ENCODE results near the gene HELZ2. TPM values are rescaled to one million over a fixed set of nuclear protein-coding genes. Genes with fewer than 3 reads are reported as not detected.
A peak's percentile ranks its signal among the peaks of the same experiment; 100 is the strongest.

The HELZ2 gene
- total and polyA plus RNA-seq, 5 donors from 2014 or later = 5.8 to 124 (median 7.2) TPM

DNA sequence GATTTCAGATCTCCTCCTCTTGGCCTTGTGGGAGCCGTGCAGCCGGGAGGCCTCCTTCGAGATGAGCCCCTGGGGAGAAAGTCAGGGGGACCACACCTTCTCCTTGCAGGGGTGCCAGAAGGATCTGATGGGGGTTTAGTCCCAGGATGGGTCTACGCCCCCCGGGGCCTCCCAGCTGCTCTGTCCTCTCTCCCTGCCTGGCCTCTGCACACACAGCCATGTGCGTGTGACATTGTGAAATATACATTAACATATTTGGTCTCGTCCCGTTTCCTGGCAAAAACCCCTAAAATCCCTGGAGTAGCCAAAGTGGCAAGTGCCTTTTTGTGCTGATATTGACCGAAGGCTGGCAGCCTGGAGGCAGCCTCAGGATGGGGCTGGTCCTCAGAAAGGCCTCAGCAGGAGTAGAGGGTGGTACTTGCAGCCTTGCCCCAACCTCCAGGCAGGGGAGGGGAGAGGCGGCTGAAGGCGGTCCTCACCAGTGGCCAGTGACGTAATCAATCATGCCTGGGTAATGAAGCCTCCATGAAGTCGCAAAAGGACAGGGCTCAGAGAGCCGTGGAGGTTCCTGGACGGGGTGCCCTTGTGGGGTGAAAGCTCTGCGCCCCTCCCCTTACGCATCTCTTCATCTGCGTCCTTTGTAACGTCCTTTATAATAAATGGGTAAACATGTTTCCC, 5.1 kb upstream of the HELZ2 start:
- Histone ChIP-seq H3K27ac (ENCODE audit: insufficient read depth, low read length, poor library complexity, severe bottlenecking) (no peak overlapping the region), H3K9me3 (ENCODE audit: control insufficient read depth in 2 of 2, low read length in 2 of 2) (no peaks in the 10 kb centered on the region), H3K36me3 (ENCODE audit: control insufficient read depth, insufficient read depth, low read length) (no peaks in the 10 kb centered on the region), H3K27me3 (ENCODE audit: control insufficient read depth, insufficient read depth, low read length) (no peaks in the 10 kb centered on the region), H3K4me1 (ENCODE audit: control insufficient read depth, insufficient read depth, low read length, poor library complexity, severe bottlenecking) (peaks cover 12% of the 10 kb centered on the region), H3K4me3 (ENCODE audit: low read depth, low read length) (no peak overlapping the region)
- Mint-ChIP-seq H3K36me3 (no peaks in the 10 kb centered on the region), H3K27ac (no peak overlapping the region), H3K27me3 (peaks cover 10% of the 10 kb centered on the region), H3K9me3 (peaks cover 0 to 2% (median 0%) of the 10 kb centered on the region in 7 donors), H3K4me3 (peak overlapping the region in 1 of 4 donors; percentile 69), H3K4me1 (peaks cover 0 to 10% (median 4%) of the 10 kb centered on the region in 4 donors)
- DNase-seq (no peak), ATAC-seq (ENCODE audit: low read depth in 2 of 2) (no peak)

DNA sequence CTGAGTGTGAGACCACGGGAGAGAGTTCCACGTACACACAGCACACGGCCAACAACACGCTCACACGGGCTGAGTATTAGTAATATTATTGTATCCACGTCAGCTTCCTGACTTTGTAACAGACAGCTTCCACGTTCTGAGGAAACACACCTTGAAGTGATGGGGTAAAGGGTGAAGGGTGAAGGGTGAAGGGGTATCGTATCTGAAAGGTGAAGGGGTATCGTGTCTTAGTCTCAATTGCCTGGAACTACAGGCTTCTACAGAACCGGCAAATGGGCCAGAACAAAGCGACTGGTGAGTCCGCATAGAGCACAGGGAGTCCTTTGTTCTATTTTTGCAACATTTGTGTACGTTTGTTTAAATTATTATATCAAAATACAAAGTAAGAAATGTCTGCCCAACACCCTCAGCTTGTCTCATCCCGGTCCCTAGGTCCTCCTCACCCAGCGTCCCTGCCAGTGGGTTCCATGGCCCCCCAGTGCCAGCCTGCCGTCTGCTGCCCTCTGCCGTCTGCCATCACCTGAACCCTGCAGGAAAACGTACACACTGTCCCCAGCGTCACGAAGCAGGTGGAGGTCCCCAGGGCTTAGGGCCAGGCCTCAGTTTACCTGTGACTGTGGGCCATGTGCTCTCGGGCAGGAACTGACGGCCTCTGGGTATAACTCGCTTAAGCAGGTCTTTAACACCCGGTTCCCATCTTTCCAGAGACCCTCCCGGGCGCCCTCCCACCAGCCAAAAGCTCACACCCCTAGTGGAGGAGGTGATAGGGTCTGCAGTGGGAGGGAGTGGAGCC, 4.4 kb upstream of the HELZ2 start:
- no peak overlapping the region for H3K4me3 ChIP-seq (ENCODE audit: low read depth, low read length)
- no peak overlapping the region for H3K27ac ChIP-seq (ENCODE audit: insufficient read depth, low read length, poor library complexity, severe bottlenecking)
- Mint-ChIP-seq H3K27me3 (peaks cover 10% of the 10 kb centered on the region), H3K36me3 (no peaks in the 10 kb centered on the region), H3K27ac (no peak overlapping the region), H3K4me3 (no peak overlapping the region), H3K4me1 (peaks cover 0 to 10% (median 3%) of the 10 kb centered on the region in 4 donors), H3K9me3 (peaks cover 0 to 2% (median 0%) of the 10 kb centered on the region in 7 donors)
- H3K27me3 ChIP-seq (ENCODE audit: control insufficient read depth, insufficient read depth, low read length) = no peaks in the 10 kb centered on the region
- no peak for DNase-seq
- no peaks in the 10 kb centered on the region for H3K36me3 ChIP-seq (ENCODE audit: control insufficient read depth, insufficient read depth, low read length)
- H3K4me1 ChIP-seq (ENCODE audit: control insufficient read depth, insufficient read depth, low read length, poor library complexity, severe bottlenecking) = peaks cover 15% of the 10 kb centered on the region
- H3K9me3 ChIP-seq (ENCODE audit: control insufficient read depth in 2 of 2, low read length in 2 of 2) = no peaks in the 10 kb centered on the region
- ATAC-seq (ENCODE audit: low read depth in 2 of 2) = no peak

DNA sequence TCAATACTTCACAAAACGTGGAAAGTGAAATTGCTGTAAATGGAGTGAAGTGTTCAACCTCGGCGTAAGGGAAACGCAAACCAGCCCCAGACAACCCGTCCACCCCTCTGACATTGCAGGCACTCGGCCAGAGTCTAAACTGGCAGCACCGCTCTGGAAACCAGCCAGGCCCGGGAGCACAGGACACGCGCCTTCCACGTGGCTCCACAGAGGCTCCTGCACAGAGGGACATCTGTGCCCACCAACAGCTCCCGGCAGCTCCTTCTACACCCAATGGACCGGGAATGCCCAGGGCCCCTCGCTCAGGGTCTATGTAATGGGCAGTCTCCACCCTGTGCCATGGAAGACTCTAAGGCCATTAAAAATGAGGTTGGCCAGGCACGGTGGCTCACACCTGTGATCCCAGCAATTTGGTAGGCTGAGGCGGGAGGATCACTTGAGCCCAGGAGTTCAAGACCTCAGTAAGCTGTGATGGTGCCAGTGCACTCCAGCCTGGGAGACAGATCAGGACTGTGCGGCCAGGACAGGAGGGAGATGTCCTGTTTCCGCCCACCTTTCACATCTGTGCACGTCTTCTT, 3.4 kb upstream of the HELZ2 start:
- ATAC-seq (ENCODE audit: low read depth in 2 of 2) (no peak), DNase-seq (no peak)
- no peak overlapping the region for H3K27ac Mint-ChIP-seq
- H3K4me1 Mint-ChIP-seq = peaks cover 0 to 10% (median 3%) of the 10 kb centered on the region in 4 donors
- no peak overlapping the region for H3K27ac ChIP-seq (ENCODE audit: insufficient read depth, low read length, poor library complexity, severe bottlenecking)
- H3K36me3 Mint-ChIP-seq = no peaks in the 10 kb centered on the region
- H3K27me3 Mint-ChIP-seq = peaks cover 10% of the 10 kb centered on the region
- H3K36me3 ChIP-seq (ENCODE audit: control insufficient read depth, insufficient read depth, low read length) = no peaks in the 10 kb centered on the region
- H3K27me3 ChIP-seq (ENCODE audit: control insufficient read depth, insufficient read depth, low read length) = no peaks in the 10 kb centered on the region
- H3K9me3 Mint-ChIP-seq = peaks cover 0 to 2% (median 0%) of the 10 kb centered on the region in 7 donors
- H3K4me3 Mint-ChIP-seq = peak overlapping the region in 1 of 4 donors; percentile 84
- H3K4me1 ChIP-seq (ENCODE audit: control insufficient read depth, insufficient read depth, low read length, poor library complexity, severe bottlenecking) = peaks cover 25% of the 10 kb centered on the region
- no peak overlapping the region for H3K4me3 ChIP-seq (ENCODE audit: low read depth, low read length)
- no peaks in the 10 kb centered on the region for H3K9me3 ChIP-seq (ENCODE audit: control insufficient read depth in 2 of 2, low read length in 2 of 2)

DNA sequence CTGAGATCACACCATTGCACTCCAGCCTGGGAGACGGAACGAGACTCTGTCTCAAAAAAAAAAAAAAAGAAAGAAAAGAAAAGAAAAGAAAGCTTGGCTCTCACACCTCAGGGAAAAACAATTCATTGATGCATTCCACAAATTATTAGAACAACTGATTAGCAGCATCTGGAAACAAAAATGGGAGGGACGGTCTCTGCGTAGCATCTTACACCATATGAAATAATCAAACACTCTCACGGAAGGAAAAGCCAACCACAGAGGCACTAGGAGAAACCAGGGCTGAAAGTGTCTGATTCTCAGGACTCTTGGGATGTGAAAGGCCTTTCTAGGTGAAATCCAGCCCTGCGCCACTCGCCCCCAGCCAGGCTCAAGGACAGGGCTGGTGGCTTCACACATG, 2.3 kb upstream of the HELZ2 start:
- ATAC-seq (ENCODE audit: low read depth in 2 of 2) = no peak
- H3K36me3 ChIP-seq (ENCODE audit: control insufficient read depth, insufficient read depth, low read length) = no peaks in the 10 kb centered on the region
- no peaks in the 10 kb centered on the region for H3K9me3 ChIP-seq (ENCODE audit: control insufficient read depth in 2 of 2, low read length in 2 of 2)
- no peak for DNase-seq
- peaks cover 31% of the 10 kb centered on the region for H3K4me1 ChIP-seq (ENCODE audit: control insufficient read depth, insufficient read depth, low read length, poor library complexity, severe bottlenecking)
- H3K4me3 ChIP-seq (ENCODE audit: low read depth, low read length) = no peak overlapping the region
- H3K27ac ChIP-seq (ENCODE audit: insufficient read depth, low read length, poor library complexity, severe bottlenecking) = no peak overlapping the region
- Mint-ChIP-seq H3K4me1 (peaks cover 0 to 10% (median 3%) of the 10 kb centered on the region in 4 donors), H3K4me3 (peak overlapping the region in 3 of 4 donors; percentile 37 to 84 (median 74)), H3K9me3 (peaks cover 0 to 2% (median 0%) of the 10 kb centered on the region in 7 donors), H3K27ac (peak overlapping the region in 2 of 3 donors; percentile 37 to 76), H3K36me3 (no peaks in the 10 kb centered on the region), H3K27me3 (peaks cover 10% of the 10 kb centered on the region)
- H3K27me3 ChIP-seq (ENCODE audit: control insufficient read depth, insufficient read depth, low read length) = no peaks in the 10 kb centered on the region

DNA sequence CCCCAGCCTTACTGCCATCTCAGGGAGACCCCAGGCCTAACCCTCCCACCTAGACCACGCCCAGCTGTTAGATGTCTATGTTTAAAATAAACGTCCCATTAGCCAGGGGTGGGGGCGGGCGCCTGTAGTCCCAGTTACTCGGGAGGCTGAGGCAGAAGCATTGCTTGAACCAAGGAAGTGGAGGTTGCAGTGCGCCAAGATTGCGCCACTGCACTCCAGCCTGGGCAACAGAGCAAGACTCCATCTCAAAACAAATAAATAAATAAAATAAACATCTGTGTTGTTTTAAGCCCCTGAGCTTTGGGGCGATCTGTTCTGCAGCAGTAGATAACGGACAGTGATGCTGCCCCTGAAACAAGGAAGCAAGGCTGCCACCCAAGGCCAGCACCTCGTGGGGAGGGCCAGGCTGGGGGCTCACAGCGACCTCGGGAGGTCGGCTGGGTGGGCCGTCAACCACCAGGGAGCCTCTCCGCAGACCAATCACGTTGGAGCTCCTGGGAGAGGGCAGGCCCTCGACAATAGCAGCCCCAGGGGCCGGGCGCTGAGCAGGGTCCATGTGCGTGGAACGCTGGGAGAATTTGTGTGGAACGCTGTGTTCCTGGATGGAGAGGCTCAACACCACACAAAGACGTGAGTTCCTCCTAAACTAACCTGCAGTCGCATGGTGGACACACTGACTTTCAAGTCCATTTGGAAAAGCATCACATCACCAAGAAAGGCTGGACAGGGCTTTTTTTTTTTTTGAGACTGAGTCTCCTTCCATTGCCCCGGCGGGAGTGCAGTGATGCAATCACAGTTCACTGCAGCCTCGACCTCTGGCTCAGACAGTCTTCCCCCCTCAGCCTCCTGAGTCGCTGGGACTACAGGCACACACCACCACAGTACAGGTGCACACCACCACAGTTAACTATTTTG, 1.0 kb upstream of the HELZ2 start:
- no peak for ATAC-seq (ENCODE audit: low read depth in 2 of 2)
- no peak overlapping the region for H3K27ac Mint-ChIP-seq

DNA sequence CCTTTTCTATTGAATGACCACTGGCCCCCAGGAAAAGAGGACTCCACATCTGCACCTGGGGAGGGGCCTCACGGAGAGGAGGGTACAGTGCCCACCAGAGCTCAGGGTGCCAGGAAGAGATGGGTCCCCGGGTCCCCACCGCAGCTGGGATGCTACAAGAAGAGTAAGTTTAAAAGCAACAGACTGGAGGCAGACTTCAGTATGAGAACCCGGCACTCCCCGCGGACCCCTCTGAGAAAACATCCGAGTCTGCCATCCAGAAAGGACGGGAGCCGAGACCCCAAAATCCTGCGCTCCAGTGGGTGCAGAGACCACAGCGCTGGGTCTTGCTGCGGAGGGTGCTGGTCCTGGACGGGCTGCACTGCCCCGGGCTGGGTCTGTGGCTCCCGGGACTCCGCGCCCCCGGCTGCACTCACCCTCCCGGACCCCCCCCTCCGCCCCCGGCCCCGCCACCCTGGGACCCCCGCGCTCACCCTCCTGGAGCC, 350 bp downstream of the HELZ2 start:
- Mint-ChIP-seq H3K27ac (peak overlapping the region in 2 of 3 donors; percentile 56 to 67), H3K4me3 (peak overlapping the region; percentile 41 to 85 (median 71)), H3K9me3 (peaks cover 0 to 2% (median 0%) of the 10 kb centered on the region in 7 donors), H3K27me3 (no peaks in the 10 kb centered on the region), H3K4me1 (peaks cover 0 to 11% (median 5%) of the 10 kb centered on the region in 4 donors), H3K36me3 (no peaks in the 10 kb centered on the region)
- no peaks in the 10 kb centered on the region for H3K27me3 ChIP-seq (ENCODE audit: control insufficient read depth, insufficient read depth, low read length)
- H3K27ac ChIP-seq (ENCODE audit: insufficient read depth, low read length, poor library complexity, severe bottlenecking) = peak overlapping the region; percentile 55
- H3K9me3 ChIP-seq (ENCODE audit: control insufficient read depth in 2 of 2, low read length in 2 of 2) = no peaks in the 10 kb centered on the region
- H3K4me3 ChIP-seq (ENCODE audit: low read depth, low read length) = peak overlapping the region; percentile 62
- H3K4me1 ChIP-seq (ENCODE audit: control insufficient read depth, insufficient read depth, low read length, poor library complexity, severe bottlenecking) = peaks cover 37% of the 10 kb centered on the region
- peak in 1 of 2 donors; percentile 6 for ATAC-seq (ENCODE audit: low read depth in 2 of 2)
- no peaks in the 10 kb centered on the region for H3K36me3 ChIP-seq (ENCODE audit: control insufficient read depth, insufficient read depth, low read length)
- DNase-seq = no peak

More for the DNA sequence above, 1.0 kb upstream of the HELZ2 start:
- Histone ChIP-seq H3K4me1 (ENCODE audit: control insufficient read depth, insufficient read depth, low read length, poor library complexity, severe bottlenecking) (peaks cover 27% of the 10 kb centered on the region), H3K36me3 (ENCODE audit: control insufficient read depth, insufficient read depth, low read length) (no peaks in the 10 kb centered on the region), H3K9me3 (ENCODE audit: control insufficient read depth in 2 of 2, low read length in 2 of 2) (no peaks in the 10 kb centered on the region), H3K27ac (ENCODE audit: insufficient read depth, low read length, poor library complexity, severe bottlenecking) (no peak overlapping the region), H3K4me3 (ENCODE audit: low read depth, low read length) (no peak overlapping the region), H3K27me3 (ENCODE audit: control insufficient read depth, insufficient read depth, low read length) (no peaks in the 10 kb centered on the region)
- Mint-ChIP-seq H3K27me3 (peaks cover 4% of the 10 kb centered on the region), H3K9me3 (peaks cover 0 to 2% (median 0%) of the 10 kb centered on the region in 7 donors), H3K4me1 (peaks cover 0 to 5% (median under 1%) of the 10 kb centered on the region in 4 donors), H3K4me3 (peak overlapping the region; percentile 41 to 76 (median 72)), H3K36me3 (no peaks in the 10 kb centered on the region)
- DNase-seq = no peak

All from CD4-positive, CD25-positive, alpha-beta regulatory T cell (primary cell).